Fibroblast of the aortic adventitia (primary cell): ENCODE data around the gene TTC5. TPM values are rescaled to one million over a fixed set of nuclear protein-coding genes. Genes with fewer than 3 reads are reported as not detected.
"Not testable (repeated sequence)": the region's sequence is repeated elsewhere in the genome, so short reads cannot be mapped to it uniquely, and the experiment has no call there.

Experiments
- DNase-seq: peaks from one replicate; pipeline ENCODE4 v3.0.0-alpha.2; 2010; ENCODE audit warnings: low read depth
- H3K4me3 ChIP-seq: 2 replicates; pipeline ENCODE4 v1.5.1; 2011; ENCODE audit warnings: low read depth, mild to moderate bottlenecking, control low read depth, low read length, moderate library complexity
- small RNA-seq: library from RNA; depleted of rRNA; stranded (forward); fragments of <200 nt; gene quantifications from one replicate; pipeline ENCODE3, GENCODE V24; 2012
- total RNA-seq: library from RNA; depleted of rRNA; stranded (reverse); fragments of >200 nt; gene quantifications from 2 replicates; pipeline ENCODE4 v1.2.3, GENCODE V29; 2012; ENCODE audit warnings: low replicate concordance
- TF ChIP-seq, protein P1 (sequence below): IDR thresholded peaks from 2 replicates; pipeline ENCODE4 v1.5.1; 2011; ENCODE audit warnings: mild to moderate bottlenecking, low read length, control low read depth, inconsistent platforms; ENCODE audit not compliant: insufficient read depth

The TTC5 gene
- total RNA-seq, 1 donor, result 16.6 TPM

DNA sequence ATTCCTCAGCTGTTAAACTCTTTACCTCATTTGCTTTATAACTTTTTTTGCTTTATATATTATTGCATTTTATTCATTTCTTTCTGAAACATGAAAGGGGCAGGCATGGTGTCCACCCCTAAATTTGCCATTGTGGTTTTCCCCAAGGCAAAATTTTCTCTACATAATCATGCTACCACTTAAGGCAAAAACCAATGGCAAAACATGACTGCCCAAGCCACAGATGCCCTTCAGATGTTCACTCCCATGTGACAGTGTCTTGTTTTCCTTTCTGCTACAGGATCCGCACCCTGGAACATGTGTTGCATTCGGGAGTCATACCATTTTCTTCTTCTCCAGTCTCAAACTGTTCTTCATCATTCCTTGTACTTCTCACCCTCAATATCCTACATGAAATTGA, 28.3 kb downstream of the TTC5 start:
- no peak for DNase-seq
- TF ChIP-seq, protein P1, sequence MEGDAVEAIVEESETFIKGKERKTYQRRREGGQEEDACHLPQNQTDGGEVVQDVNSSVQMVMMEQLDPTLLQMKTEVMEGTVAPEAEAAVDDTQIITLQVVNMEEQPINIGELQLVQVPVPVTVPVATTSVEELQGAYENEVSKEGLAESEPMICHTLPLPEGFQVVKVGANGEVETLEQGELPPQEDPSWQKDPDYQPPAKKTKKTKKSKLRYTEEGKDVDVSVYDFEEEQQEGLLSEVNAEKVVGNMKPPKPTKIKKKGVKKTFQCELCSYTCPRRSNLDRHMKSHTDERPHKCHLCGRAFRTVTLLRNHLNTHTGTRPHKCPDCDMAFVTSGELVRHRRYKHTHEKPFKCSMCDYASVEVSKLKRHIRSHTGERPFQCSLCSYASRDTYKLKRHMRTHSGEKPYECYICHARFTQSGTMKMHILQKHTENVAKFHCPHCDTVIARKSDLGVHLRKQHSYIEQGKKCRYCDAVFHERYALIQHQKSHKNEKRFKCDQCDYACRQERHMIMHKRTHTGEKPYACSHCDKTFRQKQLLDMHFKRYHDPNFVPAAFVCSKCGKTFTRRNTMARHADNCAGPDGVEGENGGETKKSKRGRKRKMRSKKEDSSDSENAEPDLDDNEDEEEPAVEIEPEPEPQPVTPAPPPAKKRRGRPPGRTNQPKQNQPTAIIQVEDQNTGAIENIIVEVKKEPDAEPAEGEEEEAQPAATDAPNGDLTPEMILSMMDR, result no peak
- no peak overlapping the region for H3K4me3 ChIP-seq

GRCh38 chr14:20274062-20274461, 31.7 kb downstream of the TTC5 start:
- TF ChIP-seq, protein P1, result no peak
- DNase-seq, result no peak
- H3K4me3 ChIP-seq, result no peak overlapping the region

DNA sequence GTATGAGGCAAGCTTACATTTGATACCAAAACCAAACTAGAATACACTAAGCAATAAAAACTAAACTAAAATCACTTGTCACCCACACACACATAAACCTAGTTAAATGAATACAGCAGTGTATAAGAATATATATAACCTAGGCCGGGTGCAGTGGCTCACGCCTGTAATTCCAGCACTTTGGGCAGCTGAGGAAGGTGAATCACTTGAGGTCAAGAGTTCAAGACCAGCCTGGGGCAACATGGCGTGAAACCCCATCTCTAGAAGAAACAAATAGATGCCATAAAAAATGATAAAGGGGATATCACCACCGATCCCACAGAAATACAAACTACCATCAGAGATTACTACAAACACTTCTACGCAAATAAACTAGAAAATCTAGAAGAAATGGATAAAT, 41.4 kb downstream of the TTC5 start:
- not testable (repeated sequence) for DNase-seq

GRCh38 chr14:20262642-20263128, 43.1 kb downstream of the TTC5 start:
- DNase-seq, result peak; percentile 59
- no peak overlapping the region for H3K4me3 ChIP-seq
- TF ChIP-seq, protein P1, result no peak

More for the DNA sequence above, 41.4 kb downstream of the TTC5 start:
- not testable (repeated sequence) for H3K4me3 ChIP-seq

DNA sequence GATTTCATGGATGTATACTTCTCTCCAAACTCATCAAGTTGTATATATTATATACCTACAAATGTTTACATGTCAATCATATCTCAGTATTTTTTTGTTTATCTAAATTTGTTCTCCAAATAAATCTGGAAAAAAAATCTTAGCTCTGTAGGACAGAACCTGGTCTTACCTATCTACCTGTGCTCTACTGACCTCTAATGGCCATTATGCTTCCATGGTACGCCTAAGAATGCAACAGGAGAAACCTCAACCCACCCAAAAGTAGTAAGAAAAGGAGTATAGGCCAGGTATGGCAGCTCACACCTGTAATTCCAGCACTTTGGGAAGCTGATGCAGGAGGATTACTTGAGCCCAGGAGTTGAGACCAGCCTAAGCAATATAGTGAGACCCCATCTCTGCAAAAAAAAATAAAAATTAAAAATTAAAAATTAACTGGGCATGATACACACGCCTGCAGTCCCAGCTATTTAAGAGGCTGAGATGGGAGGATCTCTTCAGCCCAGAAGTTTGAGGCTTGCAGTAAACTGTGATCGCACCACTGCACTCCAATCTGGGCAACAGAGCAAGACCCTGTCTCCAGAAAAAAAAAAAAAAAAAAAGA, 58.0 kb downstream of the TTC5 start:
- DNase-seq, result no peak
- H3K4me3 ChIP-seq, result no peak overlapping the region
- TF ChIP-seq, protein P1, result no peak

Small RNA genes within 50 kb of the gene (small RNA-seq; reads per million reads assigned to genes)
- gene SNORA79B, result 3.8 reads per million, percentile 85 among the genes with 10 or more reads in this experiment
- gene SNORD126, result 103 reads per million, percentile 98 among the genes with 10 or more reads in this experiment

Other genes with a start within 250 kb of the TTC5 start
- gene OR4L1, start 245.9 kb downstream of the TTC5 start, total RNA-seq, result not detected in 2 replicates
- gene OR4K17, start 195.2 kb downstream of the TTC5 start, total RNA-seq, result not detected in 2 replicates
- gene OR4N5, start 167.1 kb downstream of the TTC5 start, total RNA-seq, result not detected in 2 replicates
- gene OR11G2, start 115.1 kb downstream of the TTC5 start, total RNA-seq, result not detected in 2 replicates
- not detected in 2 replicates for gene OR11H6, start 82.2 kb downstream of the TTC5 start, total RNA-seq
- gene OR11H7, start 77.0 kb downstream of the TTC5 start, total RNA-seq, result not detected in 2 replicates
- not detected in 2 replicates for gene OR11H4, start 66.7 kb downstream of the TTC5 start, total RNA-seq
- gene CCNB1IP1, start 27.3 kb upstream of the TTC5 start, total RNA-seq, result 24.4 and 38.6 TPM in 2 replicates
- gene PARP2, start 37.7 kb upstream of the TTC5 start, total RNA-seq, result 5.6 and 19.9 TPM in 2 replicates
- gene TEP1, start 107.5 kb upstream of the TTC5 start, total RNA-seq, result 17.7 and 17.8 TPM in 2 replicates
- 0.18 and 0.65 TPM in 2 replicates for gene KLHL33, start 130.2 kb upstream of the TTC5 start, total RNA-seq
- gene OSGEP, start 148.9 kb upstream of the TTC5 start, total RNA-seq, result 31.2 and 45.6 TPM in 2 replicates
- 58.8 and 358 TPM in 2 replicates for gene APEX1, start 149.3 kb upstream of the TTC5 start, total RNA-seq
- gene PIP4P1, start 155.5 kb upstream of the TTC5 start, total RNA-seq, result 23.7 and 25.3 TPM in 2 replicates
- 14.7 and 39.2 TPM in 2 replicates for gene PNP, start 163.5 kb upstream of the TTC5 start, total RNA-seq
- 0.25 TPM in 1 of 2 replicates, not detected in the other for gene RNASE10, start 199.6 kb upstream of the TTC5 start, total RNA-seq